AG04450 (cell line): Measurements from ENCODE around the gene TRMT61A. TPM values are rescaled to one million over a fixed set of nuclear protein-coding genes. Genes with fewer than 3 reads are reported as not detected.
A peak's percentile ranks its signal among the peaks of the same experiment; 100 is the strongest.

Experiments
- CTCF ChIA-PET: fragments of 300-600, 350-600 bp; formaldehyde crosslinking; extraction: SDS; loops from one replicate; lab custom pipeline; 2022; ENCODE audit warnings: antibody characterized with exemption, inconsistent platforms; lab: Charles Lee
- POLR2A ChIA-PET: fragments of 350-600 bp; formaldehyde crosslinking; extraction: SDS; loops from one replicate; lab custom pipeline; 2021; ENCODE audit warnings: antibody characterized with exemption, inconsistent platforms; lab: Yijun Ruan, JAX
- DNase-seq: peaks from one replicate; pipeline ENCODE4 v3.0.0-alpha.2; 2011; ENCODE audit warnings: low read depth, low spot score
- H3K27ac ChIP-seq: one replicate; pipeline ENCODE4 v1.5.1; 2012; ENCODE audit warnings: low read depth, low read length, control low read depth
- H3K27me3 ChIP-seq: one replicate; pipeline ENCODE4 v1.6.0; 2012; ENCODE audit warnings: low read length; ENCODE audit not compliant: control insufficient read depth, insufficient read depth
- H3K4me3 ChIP-seq: 2 replicates; pipeline ENCODE4 v1.5.1; 2011; ENCODE audit warnings: mild to moderate bottlenecking, low read depth, low read length, control low read depth
- H3K9me3 ChIP-seq: 2 replicates; pipeline ENCODE4 v1.5.1; 2012; ENCODE audit warnings: low read length; ENCODE audit not compliant: control insufficient read depth, insufficient read depth
- polyA plus RNA-seq: library from polyadenylated mRNA; depleted of rRNA; stranded (reverse); fragments of >200 nt; gene quantifications from 2 replicates; pipeline ENCODE4 v1.2.3, GENCODE V29; 2011
- TF ChIP-seq, protein P1 (sequence below): IDR thresholded peaks from 2 replicates; pipeline ENCODE4 v1.5.1; 2011; ENCODE audit warnings: low read depth, low read length, control low read depth, inconsistent platforms

Gene TRMT61A
- polyA plus RNA-seq, 1 experiment: 4.4 TPM

DNA sequence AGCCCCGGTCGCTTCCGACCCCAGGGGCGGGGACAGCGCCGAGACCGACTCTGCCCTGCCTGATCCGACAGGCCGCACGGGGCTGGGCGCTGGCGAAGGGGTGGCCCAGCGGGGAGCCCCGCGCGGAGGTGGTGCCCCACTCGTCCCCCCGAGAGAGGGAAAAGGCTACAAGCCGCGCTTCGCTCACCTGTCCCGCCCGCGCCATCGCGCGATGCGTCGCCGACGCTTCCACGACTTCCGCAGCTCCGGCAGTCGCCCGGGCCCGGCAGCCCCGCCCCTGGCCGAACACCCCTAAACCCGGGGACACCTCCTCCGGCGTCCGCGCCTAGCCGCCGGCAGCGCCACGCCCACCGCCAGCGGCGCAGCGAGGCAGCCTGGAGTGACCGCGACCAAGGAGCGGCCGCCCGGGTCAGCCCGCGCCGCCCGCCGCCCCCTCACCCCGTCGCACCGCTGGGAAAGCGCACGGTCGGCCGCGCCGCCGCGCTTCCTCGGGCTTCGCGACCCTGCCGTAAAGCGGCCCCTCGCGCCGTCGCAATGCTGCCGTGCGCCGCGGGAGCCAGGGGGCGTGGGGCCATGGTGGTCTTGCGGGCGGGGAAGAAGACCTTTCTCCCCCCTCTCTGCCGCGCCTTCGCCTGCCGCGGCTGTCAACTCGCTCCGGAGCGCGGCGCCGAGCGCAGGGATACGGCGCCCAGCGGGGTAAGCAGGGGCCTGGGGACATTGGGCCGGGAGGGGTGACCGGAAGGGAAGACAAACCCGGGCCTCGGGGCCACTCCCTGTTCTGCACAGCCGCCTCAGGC, 33.6 kb downstream of the TRMT61A start, which contains the start of the genes BAG5 and COA8:
BAG5 (minus strand) TSS at position 229 of the 797 bp plus-strand sequence. CDS start 1,493 bp downstream, outside the sequence.
COA8 (plus strand) TSS at position 532 of the 797 bp plus-strand sequence; CDS start at position 574, 42 bp downstream.
- Histone ChIP-seq H3K27me3 (no peaks in the 10 kb centered on the region), H3K27ac (peak within 1 kb of the TSS; percentile 74), H3K9me3 (peaks cover 4% of the 10 kb centered on the region; the same call in 1 of the 2 replicates), H3K4me3 (peak within 1 kb of the TSS; percentile 83)
- TF ChIP-seq, protein P1, sequence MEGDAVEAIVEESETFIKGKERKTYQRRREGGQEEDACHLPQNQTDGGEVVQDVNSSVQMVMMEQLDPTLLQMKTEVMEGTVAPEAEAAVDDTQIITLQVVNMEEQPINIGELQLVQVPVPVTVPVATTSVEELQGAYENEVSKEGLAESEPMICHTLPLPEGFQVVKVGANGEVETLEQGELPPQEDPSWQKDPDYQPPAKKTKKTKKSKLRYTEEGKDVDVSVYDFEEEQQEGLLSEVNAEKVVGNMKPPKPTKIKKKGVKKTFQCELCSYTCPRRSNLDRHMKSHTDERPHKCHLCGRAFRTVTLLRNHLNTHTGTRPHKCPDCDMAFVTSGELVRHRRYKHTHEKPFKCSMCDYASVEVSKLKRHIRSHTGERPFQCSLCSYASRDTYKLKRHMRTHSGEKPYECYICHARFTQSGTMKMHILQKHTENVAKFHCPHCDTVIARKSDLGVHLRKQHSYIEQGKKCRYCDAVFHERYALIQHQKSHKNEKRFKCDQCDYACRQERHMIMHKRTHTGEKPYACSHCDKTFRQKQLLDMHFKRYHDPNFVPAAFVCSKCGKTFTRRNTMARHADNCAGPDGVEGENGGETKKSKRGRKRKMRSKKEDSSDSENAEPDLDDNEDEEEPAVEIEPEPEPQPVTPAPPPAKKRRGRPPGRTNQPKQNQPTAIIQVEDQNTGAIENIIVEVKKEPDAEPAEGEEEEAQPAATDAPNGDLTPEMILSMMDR: no peak
- no peak for DNase-seq
- POLR2A ChIA-PET: interaction anchor here (1.3 to 1.8 kb wide), 3 partner anchors 14 to 34 kb away, joined by 3 to 7 read pairs (median 3); partner anchors contain the start of gene TRMT61A
- CTCF ChIA-PET: interaction anchor here (1.6 kb wide), 1 partner anchor 44 kb away, joined by 7 read pairs; no protein-coding TSS in a partner anchor

DNA sequence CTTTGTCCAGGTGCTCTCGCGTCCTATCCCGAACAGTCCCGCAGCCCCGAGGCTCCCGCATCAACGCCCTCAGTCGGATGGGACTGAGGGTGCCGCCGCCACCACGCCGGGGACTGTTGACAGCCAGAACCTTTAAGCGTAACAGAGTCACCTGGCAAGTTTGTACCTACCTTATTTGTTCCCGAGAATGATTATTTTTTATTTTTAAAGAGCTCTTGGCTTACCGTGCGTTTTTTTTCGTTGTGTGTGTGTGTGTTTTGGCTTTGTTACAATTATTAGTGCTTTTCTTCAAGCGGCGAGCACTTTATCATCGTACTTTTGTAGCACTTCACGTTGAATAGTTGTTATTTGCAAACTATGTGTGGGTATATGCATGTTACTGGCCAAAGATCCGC, 34.2 kb downstream of the TRMT61A start:
- Histone ChIP-seq H3K27ac (peak overlapping the region; percentile 47), H3K4me3 (peak overlapping the region; percentile 83), H3K27me3 (no peaks in the 10 kb centered on the region), H3K9me3 (peaks cover 4% of the 10 kb centered on the region; the same call in 1 of the 2 replicates)
- TF ChIP-seq, protein P1: no peak
- ChIA-PET CTCF (interaction anchor here (0.7 to 1.6 kb wide), 2 partner anchors 17 to 97 kb away, joined by 3 to 4 read pairs; no protein-coding TSS in a partner anchor), POLR2A (interaction anchor here (1.6 kb wide), 1 partner anchor 13 kb away, joined by 3 read pairs; no protein-coding TSS in a partner anchor)
- no peak for DNase-seq

DNA sequence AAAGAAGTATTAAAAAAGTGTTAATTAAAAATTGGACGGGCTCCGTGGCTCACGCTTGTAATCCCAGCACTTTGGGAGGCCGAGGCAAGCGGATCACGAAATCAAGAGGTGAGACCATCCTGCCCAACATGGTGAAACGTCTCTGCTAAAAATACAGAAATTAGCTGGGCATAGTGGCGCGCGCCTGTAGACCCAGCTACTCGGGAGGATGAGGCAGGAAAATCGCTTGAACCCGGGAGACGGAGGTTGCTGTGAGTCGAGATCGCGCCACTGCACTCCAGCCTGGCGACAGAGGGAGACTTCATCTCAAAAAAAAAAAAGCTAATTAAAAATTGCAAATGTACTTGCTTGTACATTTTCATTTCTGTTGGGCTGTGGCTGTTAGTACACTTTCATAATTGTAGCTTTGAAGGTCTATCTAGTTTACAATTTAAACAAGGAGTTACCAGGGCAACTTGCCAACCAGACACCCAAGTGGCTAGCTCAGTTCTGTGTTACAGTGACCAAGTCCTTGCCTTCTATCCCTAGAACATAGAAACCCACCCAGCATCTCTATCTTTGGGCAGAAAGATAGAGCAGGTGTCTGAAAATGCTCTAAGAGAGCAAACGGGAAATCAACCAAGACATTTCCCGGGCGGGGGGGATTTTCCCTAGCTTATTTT, 35.0 kb downstream of the TRMT61A start:
- TF ChIP-seq, protein P1: no peak
- Histone ChIP-seq H3K27me3 (no peaks in the 10 kb centered on the region), H3K27ac (no peak overlapping the region), H3K4me3 (peak overlapping the region; percentile 83), H3K9me3 (peaks cover 4% of the 10 kb centered on the region; the same call in 1 of the 2 replicates)
- CTCF ChIA-PET: interaction anchor here (0.7 to 1.6 kb wide), 4 partner anchors 9 to 97 kb away, joined by 3 to 4 read pairs (median 4); no protein-coding TSS in a partner anchor
- no peak for DNase-seq
- POLR2A ChIA-PET: interaction anchor here (0.9 kb wide), 1 partner anchor 35 kb away, joined by 13 read pairs; the partner anchor contains the start of gene TRMT61A

DNA sequence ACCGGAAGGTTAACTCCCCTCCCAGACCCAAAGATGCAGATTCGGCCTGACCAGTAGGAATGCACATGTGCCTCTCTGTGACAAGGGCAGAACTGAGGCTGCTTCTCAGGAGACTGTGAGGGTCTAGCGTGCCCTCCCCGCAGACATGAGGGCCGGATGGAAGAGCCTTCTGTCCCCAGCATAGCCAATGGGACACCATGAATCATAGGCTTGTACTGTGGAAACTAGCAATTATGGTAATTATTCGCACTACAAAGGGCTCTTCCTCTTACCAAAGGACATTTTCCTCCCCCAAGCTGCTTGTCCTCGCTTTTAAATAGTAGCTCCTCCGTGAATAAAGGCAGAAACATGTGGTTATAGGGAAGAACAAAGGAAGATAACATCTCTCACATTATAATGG, 40.0 kb downstream of the TRMT61A start:
- H3K27ac ChIP-seq: no peak overlapping the region
- CTCF ChIA-PET: no interaction called here
- POLR2A ChIA-PET: no interaction called here
- H3K27me3 ChIP-seq: no peaks in the 10 kb centered on the region
- no peak overlapping the region for H3K4me3 ChIP-seq
- DNase-seq: no peak
- TF ChIP-seq, protein P1: no peak
- no peaks in the 10 kb centered on the region for H3K9me3 ChIP-seq
